Activated CD4-positive, alpha-beta memory T cell treated with anti-CD3 and anti-CD28 coated beads for 36 hours (primary cell): ENCODE results near the gene PPP1R1C. TPM values are rescaled to one million over a fixed set of nuclear protein-coding genes. Genes with fewer than 3 reads are reported as not detected.

Source experiments
- CTCF ChIA-PET: fragments of 350-600 bp; sonication (Branson Sonifier 250); formaldehyde crosslinking; loops from one replicate; lab custom pipeline; 2021; ENCODE audit warnings: antibody characterized with exemption, inconsistent platforms; lab: Charles Lee
- POLR2A ChIA-PET: fragments of 350-600 bp; sonication (Branson Sonifier 250); formaldehyde crosslinking; loops from one replicate; lab custom pipeline; 2021; ENCODE audit warnings: antibody characterized with exemption; lab: Charles Lee
- DNase-seq: peaks from one replicate; pipeline ENCODE4 v3.0.0-alpha.2; 2020
- H3K27ac Mint-ChIP-seq: one replicate; pipeline ENCODE4 v1.8.0; 2021; ENCODE audit warnings: mixed read lengths
- H3K27me3 Mint-ChIP-seq: one replicate; pipeline ENCODE4 v1.8.0; 2021; ENCODE audit warnings: mixed read lengths
- H3K36me3 Mint-ChIP-seq: one replicate; pipeline ENCODE4 v1.8.0; 2021; ENCODE audit warnings: mixed read lengths
- H3K4me1 Mint-ChIP-seq: one replicate; pipeline ENCODE4 v1.8.0; 2021; ENCODE audit warnings: low read depth, mixed read lengths
- H3K4me3 Mint-ChIP-seq: one replicate; pipeline ENCODE4 v1.8.0; 2021; ENCODE audit warnings: mild to moderate bottlenecking, mixed read lengths
- H3K9me3 Mint-ChIP-seq: one replicate; pipeline ENCODE4 v1.8.0; 2021; ENCODE audit warnings: mixed read lengths
- intact Hi-C: fragments of 100-400 bp; cut with micrococcal nuclease; formaldehyde crosslinking; loops from one replicate; pipeline ENCODE4 v1.15.1; 2023
- total RNA-seq, 2 experiments: library from RNA; stranded (reverse); gene quantifications; one replicate each; pipeline ENCODE4 v1.2.3, GENCODE V29; 2021

Gene PPP1R1C
- total RNA-seq, 2 experiments from 2014 or later = not detected

DNA sequence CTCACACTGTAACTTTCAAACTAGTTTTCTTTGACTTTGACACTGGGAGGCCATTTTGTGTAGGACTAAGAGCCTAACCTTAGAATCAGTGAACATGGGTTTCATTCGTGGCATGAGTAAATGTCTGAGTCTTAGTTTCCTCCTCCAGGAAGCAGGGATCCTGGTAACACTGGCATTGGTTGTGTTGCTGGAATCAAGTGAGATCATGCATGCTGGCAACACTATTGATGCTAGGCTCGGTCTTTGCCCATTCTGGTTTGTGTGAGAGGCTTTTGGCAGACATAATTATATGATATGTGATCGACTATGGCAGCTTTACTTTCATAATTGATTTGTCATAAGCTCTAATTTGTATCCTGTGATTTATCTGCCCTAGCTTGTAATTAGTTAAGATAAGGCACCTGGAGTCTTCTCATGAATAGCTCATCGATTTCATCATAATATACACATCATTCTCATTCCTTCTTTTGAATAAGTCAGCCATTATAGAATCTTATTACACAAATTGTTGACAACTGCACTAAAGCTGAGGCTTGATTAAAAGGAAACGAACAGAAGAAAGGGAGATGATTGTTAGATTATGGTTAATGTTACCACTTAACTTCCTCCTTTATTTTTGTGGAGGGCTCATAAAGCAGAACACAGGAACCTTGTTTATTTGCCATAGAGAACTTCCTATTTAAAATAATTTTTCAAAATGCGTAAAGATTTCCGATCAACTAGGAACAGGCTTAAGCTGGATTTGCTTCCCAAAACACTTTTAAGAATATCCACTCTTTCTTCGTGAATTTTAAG lies 12.6 kb downstream of the PPP1R1C start:
- no peak overlapping the region for H3K4me3 Mint-ChIP-seq
- no peak overlapping the region for H3K27ac Mint-ChIP-seq
- no peaks in the 10 kb centered on the region for H3K36me3 Mint-ChIP-seq
- intact Hi-C loops = no loop called here
- ChIA-PET POLR2A (no interaction called here), CTCF (no interaction called here)
- peaks cover 4% of the 10 kb centered on the region for H3K27me3 Mint-ChIP-seq
- DNase-seq = no peak
- no peaks in the 10 kb centered on the region for H3K9me3 Mint-ChIP-seq
- H3K4me1 Mint-ChIP-seq = peaks cover 2% of the 10 kb centered on the region

GRCh38 chr2:181998891-181999654 lies 13.4 kb downstream of the PPP1R1C start:
- Mint-ChIP-seq H3K9me3 (no peaks in the 10 kb centered on the region), H3K27ac (no peak overlapping the region), H3K27me3 (peaks cover 4% of the 10 kb centered on the region), H3K4me1 (peaks cover 2% of the 10 kb centered on the region), H3K36me3 (no peaks in the 10 kb centered on the region), H3K4me3 (no peak overlapping the region)
- ChIA-PET POLR2A (no interaction called here), CTCF (no interaction called here)
- intact Hi-C loops = no loop called here
- DNase-seq = no peak

GRCh38 chr2:181999911-182000310 lies 14.3 kb downstream of the PPP1R1C start:
- DNase-seq = no peak
- Mint-ChIP-seq H3K27me3 (peaks cover 2% of the 10 kb centered on the region), H3K36me3 (no peaks in the 10 kb centered on the region), H3K4me1 (peaks cover 2% of the 10 kb centered on the region), H3K9me3 (no peaks in the 10 kb centered on the region), H3K27ac (no peak overlapping the region), H3K4me3 (no peak overlapping the region)
- CTCF ChIA-PET = no interaction called here
- intact Hi-C loops = no loop called here
- POLR2A ChIA-PET = no interaction called here

DNA sequence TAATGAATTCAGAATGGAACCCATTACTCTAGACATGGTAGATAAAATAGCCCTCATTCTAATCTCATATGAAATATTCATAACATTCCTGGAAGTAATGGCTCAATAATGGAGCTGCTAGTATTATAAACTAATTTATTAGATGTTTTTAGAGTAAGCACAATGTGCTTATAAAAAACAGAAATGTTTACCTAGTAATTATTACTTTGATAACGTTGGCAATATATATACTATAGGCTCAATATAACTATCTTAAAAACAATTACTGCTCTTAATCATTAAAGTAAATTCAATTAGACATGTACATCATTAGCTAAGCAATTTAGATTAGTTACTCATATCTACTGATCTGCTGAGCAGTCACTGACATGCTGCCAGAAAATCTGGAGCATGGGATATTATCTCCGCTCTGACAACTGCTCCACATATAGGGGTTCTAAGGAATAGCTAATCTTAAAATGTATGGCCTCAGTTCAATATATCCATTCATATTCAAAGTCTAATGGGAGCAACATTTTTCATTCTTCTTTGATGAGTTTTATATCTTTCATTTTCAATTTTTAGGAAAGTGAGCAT lies 19.4 kb downstream of the PPP1R1C start:
- no peaks in the 10 kb centered on the region for H3K36me3 Mint-ChIP-seq

DNA sequence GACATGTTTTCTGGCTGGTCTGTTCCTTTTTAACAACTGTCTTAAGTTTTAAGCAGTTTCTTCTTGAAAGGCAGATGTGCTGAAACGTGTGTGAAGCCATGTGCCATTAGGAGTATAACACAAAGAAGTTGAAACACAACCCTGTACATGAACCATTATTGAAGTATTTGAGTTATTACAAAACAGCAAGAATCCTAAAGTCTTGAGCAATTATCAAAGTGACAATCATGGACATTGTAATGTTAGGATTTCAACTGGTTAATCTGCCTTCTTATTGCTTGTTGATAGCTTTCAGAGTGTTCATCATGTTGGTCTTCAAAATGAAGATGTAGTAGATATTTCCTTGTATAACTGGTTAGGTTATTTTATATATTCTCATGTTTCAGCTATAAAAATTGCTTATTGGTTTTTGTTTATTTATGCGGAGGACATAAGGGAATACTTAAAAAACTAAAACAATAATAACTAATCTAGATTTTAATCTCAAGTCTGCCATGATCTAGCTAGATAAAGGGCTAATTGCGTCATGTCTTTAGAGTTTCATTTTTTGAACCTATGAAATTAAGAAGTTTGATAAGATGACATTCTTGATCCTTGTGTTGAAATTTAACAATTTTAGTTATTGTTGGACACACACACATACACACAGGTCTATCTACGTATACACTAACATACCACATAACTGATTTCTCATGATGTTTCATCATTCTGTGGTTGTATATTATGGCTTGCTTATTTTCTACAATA lies 21.1 kb downstream of the PPP1R1C start:
- Mint-ChIP-seq H3K4me3 (no peak overlapping the region), H3K4me1 (no peaks in the 10 kb centered on the region)
- CTCF ChIA-PET = no interaction called here

More for the DNA sequence above, 19.4 kb downstream of the PPP1R1C start:
- H3K27ac Mint-ChIP-seq = no peak overlapping the region
- no peaks in the 10 kb centered on the region for H3K9me3 Mint-ChIP-seq
- no peaks in the 10 kb centered on the region for H3K4me1 Mint-ChIP-seq
- no peaks in the 10 kb centered on the region for H3K27me3 Mint-ChIP-seq
- intact Hi-C loops = no loop called here
- ChIA-PET POLR2A (no interaction called here), CTCF (no interaction called here)
- DNase-seq = no peak
- H3K4me3 Mint-ChIP-seq = no peak overlapping the region

DNA sequence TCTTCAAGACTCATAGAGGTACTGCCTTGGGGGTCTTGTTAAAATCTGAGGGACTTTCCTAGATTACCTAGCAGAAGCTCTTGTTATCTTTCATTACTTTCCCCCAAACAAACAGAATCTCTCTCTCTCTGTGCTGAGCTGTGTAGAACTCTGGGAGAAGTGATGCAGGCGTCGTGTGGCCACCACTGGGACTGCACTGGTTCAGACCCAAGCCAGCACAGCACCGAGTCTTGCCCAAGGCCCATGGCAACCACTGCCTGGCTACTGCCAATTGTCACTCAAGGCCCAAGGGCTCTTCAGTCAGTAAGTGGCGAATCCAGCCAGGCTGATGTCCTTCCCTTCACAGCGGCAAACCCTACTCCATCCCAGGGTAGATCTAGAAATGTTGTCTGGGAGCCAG lies 28.6 kb downstream of the PPP1R1C start:
- H3K4me3 Mint-ChIP-seq = no peak overlapping the region

More for the DNA sequence above, 21.1 kb downstream of the PPP1R1C start:
- H3K27ac Mint-ChIP-seq = no peak overlapping the region
- POLR2A ChIA-PET = no interaction called here
- no peaks in the 10 kb centered on the region for H3K36me3 Mint-ChIP-seq
- no peaks in the 10 kb centered on the region for H3K27me3 Mint-ChIP-seq
- no peak for DNase-seq
- H3K9me3 Mint-ChIP-seq = peaks cover 3% of the 10 kb centered on the region
- intact Hi-C loops = no loop called here

DNA sequence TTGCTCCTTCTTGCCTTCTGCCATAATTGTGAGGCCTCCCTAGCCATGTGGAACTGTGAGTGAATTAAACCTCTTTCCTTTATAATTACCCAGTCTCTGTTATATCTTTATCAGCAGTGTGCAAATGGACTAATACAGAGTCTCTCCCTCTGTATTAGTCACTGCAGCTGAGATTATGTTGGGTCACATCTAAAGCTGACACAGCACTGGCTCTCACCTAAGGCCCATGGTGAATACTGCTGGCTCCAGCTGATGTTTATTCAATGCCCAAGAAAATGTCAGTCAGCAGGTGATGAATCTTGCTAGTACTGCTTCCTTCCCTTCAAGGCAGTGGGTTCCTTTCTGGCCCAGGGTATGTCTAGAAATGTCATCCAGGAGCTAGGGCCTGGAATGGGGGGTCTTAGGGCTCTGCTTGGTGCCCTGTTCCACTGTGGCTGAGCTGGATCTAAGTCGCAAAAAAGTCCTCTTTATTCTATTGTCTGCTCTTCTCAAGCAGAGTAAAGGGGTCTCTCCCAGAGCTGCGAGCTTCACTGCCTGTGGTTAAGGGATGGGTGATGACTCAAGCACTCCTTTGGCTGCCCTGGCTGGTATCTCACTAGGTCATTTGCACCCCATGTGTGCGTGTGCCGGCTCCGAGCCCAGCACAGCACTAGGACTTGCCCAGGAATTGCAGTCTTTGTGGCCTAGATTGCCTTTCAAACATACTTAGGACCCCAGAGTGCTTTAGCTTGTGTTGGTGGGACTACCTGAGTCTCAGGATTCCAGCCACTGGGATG lies 29.9 kb downstream of the PPP1R1C start:
- H3K27ac Mint-ChIP-seq = no peak overlapping the region
- ChIA-PET CTCF (no interaction called here), POLR2A (no interaction called here)
- no peaks in the 10 kb centered on the region for H3K4me1 Mint-ChIP-seq
- H3K27me3 Mint-ChIP-seq = no peaks in the 10 kb centered on the region
- DNase-seq = no peak
- H3K9me3 Mint-ChIP-seq = peaks cover 21% of the 10 kb centered on the region
- intact Hi-C loops = no loop called here
- no peak overlapping the region for H3K4me3 Mint-ChIP-seq
- H3K36me3 Mint-ChIP-seq = no peaks in the 10 kb centered on the region

More for the DNA sequence above, 28.6 kb downstream of the PPP1R1C start:
- no peaks in the 10 kb centered on the region for H3K36me3 Mint-ChIP-seq
- ChIA-PET POLR2A (no interaction called here), CTCF (no interaction called here)
- H3K27ac Mint-ChIP-seq = no peak overlapping the region
- H3K9me3 Mint-ChIP-seq = peaks cover 21% of the 10 kb centered on the region
- intact Hi-C loops = no loop called here
- no peak for DNase-seq
- no peaks in the 10 kb centered on the region for H3K4me1 Mint-ChIP-seq
- no peaks in the 10 kb centered on the region for H3K27me3 Mint-ChIP-seq

DNA sequence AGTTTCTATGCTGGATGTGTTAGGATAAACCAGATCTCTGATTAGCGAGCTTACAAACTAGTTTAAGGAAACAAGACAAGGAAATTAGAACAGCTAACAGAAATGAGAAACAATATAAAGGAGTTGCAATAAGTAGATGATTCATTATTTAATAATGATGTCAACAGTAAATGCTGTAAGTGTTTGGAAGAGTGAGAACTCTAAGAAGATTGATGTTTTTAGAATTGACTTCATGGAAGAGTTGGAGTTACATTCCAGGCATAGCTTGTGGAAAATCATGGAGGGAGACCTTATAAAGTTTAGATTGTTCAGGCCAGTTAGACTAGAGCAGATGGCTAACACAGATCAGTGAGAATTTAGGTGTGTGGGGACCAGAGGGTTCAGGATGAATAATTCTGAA lies 32.6 kb downstream of the PPP1R1C start:
- no peaks in the 10 kb centered on the region for H3K36me3 Mint-ChIP-seq
- no peak overlapping the region for H3K4me3 Mint-ChIP-seq
- no peak for DNase-seq
- H3K9me3 Mint-ChIP-seq = peaks cover 23% of the 10 kb centered on the region
- ChIA-PET CTCF (no interaction called here), POLR2A (no interaction called here)
- no peaks in the 10 kb centered on the region for H3K4me1 Mint-ChIP-seq
- H3K27ac Mint-ChIP-seq = no peak overlapping the region
- no peaks in the 10 kb centered on the region for H3K27me3 Mint-ChIP-seq
- intact Hi-C loops = no loop called here

GRCh38 chr2:182019731-182020130 lies 34.1 kb downstream of the PPP1R1C start:
- Mint-ChIP-seq H3K27ac (no peak overlapping the region), H3K4me1 (no peaks in the 10 kb centered on the region), H3K9me3 (peaks cover 11% of the 10 kb centered on the region), H3K4me3 (no peak overlapping the region), H3K36me3 (no peaks in the 10 kb centered on the region), H3K27me3 (no peaks in the 10 kb centered on the region)
- intact Hi-C loops = no loop called here
- CTCF ChIA-PET = interaction anchor here (0.6 kb wide), 1 partner anchor 22 kb away, joined by 4 read pairs; no protein-coding TSS in a partner anchor
- POLR2A ChIA-PET = no interaction called here
- DNase-seq = no peak

DNA sequence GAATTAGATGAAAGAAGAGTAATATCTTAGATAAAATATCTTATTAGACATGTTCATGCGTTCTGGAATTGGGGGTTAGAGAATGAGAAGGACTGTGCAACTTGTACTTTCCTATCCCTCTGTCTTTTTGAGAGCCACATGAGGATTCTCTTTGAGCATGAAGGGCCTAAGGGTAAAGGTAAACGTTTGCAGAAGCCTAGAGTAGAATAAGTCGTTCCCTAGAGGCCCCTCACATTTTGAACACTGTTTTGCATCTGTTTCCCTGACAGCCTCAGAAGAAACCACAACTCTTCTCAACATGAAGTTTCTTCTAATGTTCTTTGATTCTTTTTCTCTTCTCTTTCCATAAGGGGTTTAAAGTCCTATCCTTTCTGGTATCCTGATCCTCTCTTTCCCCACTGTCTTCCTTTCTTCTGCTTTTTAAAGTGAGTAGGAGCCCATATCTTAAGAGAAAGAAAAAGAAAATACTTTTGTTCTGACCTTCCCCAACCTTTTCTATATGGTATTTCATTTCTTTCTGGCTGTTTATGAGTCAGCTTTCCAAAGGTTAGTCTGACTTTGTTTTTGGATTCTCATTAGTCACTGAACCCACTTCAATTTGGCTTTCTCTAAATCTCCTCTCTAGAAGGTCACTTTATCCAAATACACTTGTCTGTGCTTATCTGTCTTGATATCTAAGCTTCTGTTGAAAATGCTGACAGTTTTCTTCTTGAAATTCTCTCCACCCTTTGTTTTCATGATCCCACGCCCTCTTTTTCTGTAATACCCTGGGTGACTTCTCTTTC lies 34.8 kb downstream of the PPP1R1C start:
- POLR2A ChIA-PET = no interaction called here
- Mint-ChIP-seq H3K27ac (no peak overlapping the region), H3K9me3 (peaks cover 8% of the 10 kb centered on the region), H3K4me1 (no peaks in the 10 kb centered on the region), H3K36me3 (no peaks in the 10 kb centered on the region), H3K27me3 (no peaks in the 10 kb centered on the region), H3K4me3 (no peak overlapping the region)
- CTCF ChIA-PET = no interaction called here
- intact Hi-C loops = no loop called here
- no peak for DNase-seq

- no peaks in the 10 kb centered on the region for H3K4me1 Mint-ChIP-seq
- intact Hi-C loops = no loop called here
- H3K27ac Mint-ChIP-seq = no peak overlapping the region
- no peaks in the 10 kb centered on the region for H3K27me3 Mint-ChIP-seq
- ChIA-PET CTCF (no interaction called here), POLR2A (no interaction called here)
- peaks cover 8% of the 10 kb centered on the region for H3K9me3 Mint-ChIP-seq
- H3K4me3 Mint-ChIP-seq = no peak overlapping the region
- no peak for DNase-seq
- H3K36me3 Mint-ChIP-seq = no peaks in the 10 kb centered on the region
These were observed 37.6 kb downstream of the PPP1R1C start for GRCh38 chr2:182023235-182023634.
